ENCODE measurements around the gene CACNA1A.

CACNA1A gene

DNA sequence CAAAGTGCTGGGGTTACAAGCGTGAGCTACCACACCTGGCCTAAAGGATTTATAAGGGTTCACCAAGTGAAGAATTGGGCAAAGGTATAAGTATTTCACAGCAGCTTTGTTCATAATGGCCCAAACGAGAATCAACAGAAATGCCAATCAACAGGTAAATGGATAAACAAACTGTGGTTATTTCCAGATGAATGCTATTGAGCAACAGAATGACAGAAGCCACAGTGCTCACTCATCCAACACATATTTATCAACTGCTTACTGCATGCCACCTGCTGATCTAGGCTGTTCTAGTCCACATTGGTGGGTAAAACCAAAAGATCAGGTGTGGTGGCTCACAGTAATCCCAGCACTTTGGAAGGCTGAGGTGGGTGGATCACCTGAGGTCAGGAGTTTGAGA is 27.7 kb downstream of the CACNA1A start:
- no peak for DNase-seq (ENCODE audit: low read depth)
- H3K4me3 ChIP-seq (ENCODE audit: low read depth, low read length), result no peak overlapping the region
- TF ChIP-seq CTCF (IDR thresholded peaks at IDR 0.05; ENCODE audit: low read depth, low read length, missing control alignments), result no peak

- no peak for TF ChIP-seq CTCF (IDR thresholded peaks at IDR 0.05; ENCODE audit: low read depth, low read length, missing control alignments)
- no peak overlapping the region for H3K4me3 ChIP-seq (ENCODE audit: low read depth, low read length)
- DNase-seq (ENCODE audit: low read depth), result no peak
Observed at GRCh38 chr19:13476071-13476470, 30.2 kb downstream of the CACNA1A start.

DNA sequence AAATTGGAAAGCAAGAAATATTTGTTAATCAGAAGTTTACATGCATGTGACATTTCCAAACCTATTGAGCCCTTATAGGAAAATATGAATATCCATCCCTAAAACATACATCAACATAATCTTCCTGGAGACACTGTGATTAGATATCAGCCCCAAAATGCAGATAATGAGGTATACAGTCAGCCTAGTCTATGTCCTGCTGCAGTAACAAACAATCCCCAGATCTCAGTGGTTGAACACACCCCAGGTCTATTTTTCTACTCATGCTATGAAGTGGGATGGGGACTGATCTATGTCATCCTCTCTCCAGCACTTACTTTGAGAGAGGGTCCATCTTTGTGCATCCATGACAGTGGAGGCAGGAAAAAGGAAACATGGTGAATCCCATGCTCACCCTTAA is 31.2 kb downstream of the CACNA1A start:
- no peak for TF ChIP-seq CTCF (IDR thresholded peaks at IDR 0.05; ENCODE audit: low read depth, low read length, missing control alignments)
- DNase-seq (ENCODE audit: low read depth), result no peak
- H3K4me3 ChIP-seq (ENCODE audit: low read depth, low read length), result no peak overlapping the region

DNA sequence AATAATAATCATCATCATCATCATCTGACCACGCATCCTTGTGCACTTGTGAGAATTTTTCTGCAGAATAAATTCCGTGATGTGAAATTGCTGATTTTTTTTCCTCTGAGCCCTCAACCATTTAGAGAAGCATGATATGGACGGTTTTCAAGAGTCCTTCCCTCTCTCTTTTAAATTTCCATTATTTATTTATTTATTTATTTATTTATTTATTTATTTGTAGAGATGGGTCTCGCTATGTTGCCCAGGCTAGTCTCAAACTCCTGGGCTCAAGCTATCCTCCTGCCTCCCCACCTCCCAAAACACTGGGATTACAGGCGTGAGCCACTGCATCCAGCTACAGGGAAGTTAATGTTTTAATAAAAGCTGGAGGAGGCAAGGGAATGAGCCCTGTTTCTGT is 39.6 kb downstream of the CACNA1A start:
- H3K4me3 ChIP-seq (ENCODE audit: low read depth, low read length), result no peak overlapping the region
- TF ChIP-seq CTCF (IDR thresholded peaks at IDR 0.05; ENCODE audit: low read depth, low read length, missing control alignments), result no peak
- DNase-seq (ENCODE audit: low read depth), result no peak

DNA sequence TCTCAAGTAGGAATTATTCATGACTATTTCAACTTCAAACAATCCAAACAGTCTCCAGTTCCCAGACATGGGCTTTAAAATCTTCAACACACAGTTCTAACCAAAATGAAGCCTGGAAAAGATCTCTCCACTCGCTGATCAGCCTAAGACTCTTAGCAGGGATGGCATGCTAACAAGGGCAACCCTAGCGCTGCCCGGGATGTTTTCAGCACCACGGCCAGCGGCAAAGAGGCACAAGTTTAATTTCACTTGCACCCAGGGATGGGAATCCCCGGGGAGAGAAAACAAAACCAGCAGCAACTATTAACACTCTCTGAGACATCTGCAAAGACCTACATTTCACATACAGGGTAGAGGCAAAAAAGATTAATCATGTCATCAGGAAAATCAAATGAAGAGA is 43.0 kb downstream of the CACNA1A start:
- H3K4me3 ChIP-seq (ENCODE audit: low read depth, low read length), result no peak overlapping the region
- DNase-seq (ENCODE audit: low read depth), result no peak
- TF ChIP-seq CTCF (IDR thresholded peaks at IDR 0.05; ENCODE audit: low read depth, low read length, missing control alignments), result no peak

GRCh38 chr19:13461536-13461935 is 44.7 kb downstream of the CACNA1A start:
- H3K4me3 ChIP-seq (ENCODE audit: low read depth, low read length), result no peak overlapping the region
- DNase-seq (ENCODE audit: low read depth), result no peak
- no peak for TF ChIP-seq CTCF (IDR thresholded peaks at IDR 0.05; ENCODE audit: low read depth, low read length, missing control alignments)

GRCh38 chr19:13460045-13460444 is 46.2 kb downstream of the CACNA1A start:
- DNase-seq (ENCODE audit: low read depth), result no peak
- H3K4me3 ChIP-seq (ENCODE audit: low read depth, low read length), result no peak overlapping the region
- no peak for TF ChIP-seq CTCF (IDR thresholded peaks at IDR 0.05; ENCODE audit: low read depth, low read length, missing control alignments)
